Neural crest cell (in vitro differentiated cells): ENCODE results near the gene CDK17. TPM values are rescaled to one million over a fixed set of nuclear protein-coding genes. Genes with fewer than 3 reads are reported as not detected.

ENCODE experiments used
- DNase-seq: peaks from one replicate; pipeline ENCODE4 v3.0.0; 2021; ENCODE audit warnings: low read depth, mixed read lengths, low spot score
- H3K27ac Mint-ChIP-seq: one replicate; pipeline ENCODE4 v1.8.0; 2021; ENCODE audit warnings: mild to moderate bottlenecking, mixed read lengths; ENCODE audit not compliant: unreplicated experiment
- H3K27me3 Mint-ChIP-seq: 2 replicates; pipeline ENCODE4 v1.8.0; 2021; ENCODE audit warnings: low read depth, mild to moderate bottlenecking, mixed read lengths
- H3K36me3 Mint-ChIP-seq: 2 replicates; pipeline ENCODE4 v1.8.0; 2021; ENCODE audit warnings: low read depth, mild to moderate bottlenecking, mixed read lengths
- H3K4me1 Mint-ChIP-seq: 2 replicates; pipeline ENCODE4 v1.8.0; 2021; ENCODE audit warnings: mixed read lengths
- H3K4me3 Mint-ChIP-seq: one replicate; pipeline ENCODE4 v1.8.0; 2021; ENCODE audit warnings: mild to moderate bottlenecking, mixed read lengths
- H3K9me3 Mint-ChIP-seq: 2 replicates; pipeline ENCODE4 v1.8.0; 2021; ENCODE audit warnings: mixed read lengths
- long read RNA-seq: library from polyadenylated mRNA; unstranded; transcript quantifications from one replicate; pipeline ENCODE4 v2.0.0, GENCODE V29; 2020
- total RNA-seq: library from RNA; stranded (reverse); gene quantifications from 2 replicates; pipeline ENCODE4 v1.2.1, GENCODE V29; 2021
- TF ChIP-seq, protein P1 (sequence below): fragments of 200-600 bp; sonication (generic); conservative IDR thresholded peaks from 2 replicates; pipeline ENCODE4 v1.5.0; 2021; ENCODE audit warnings: antibody characterized with exemption, mild to moderate bottlenecking

CDK17 gene
- 32.8 and 33.4 TPM in 2 replicates for total RNA-seq
- long read RNA-seq, full-length matches to known transcripts: 2 of 10 reads
- long read RNA-seq, partial matches to known transcripts: 3 of 10 reads
- long read RNA-seq, other reads (novel, unspliced or antisense): 5 of 10 reads

DNA sequence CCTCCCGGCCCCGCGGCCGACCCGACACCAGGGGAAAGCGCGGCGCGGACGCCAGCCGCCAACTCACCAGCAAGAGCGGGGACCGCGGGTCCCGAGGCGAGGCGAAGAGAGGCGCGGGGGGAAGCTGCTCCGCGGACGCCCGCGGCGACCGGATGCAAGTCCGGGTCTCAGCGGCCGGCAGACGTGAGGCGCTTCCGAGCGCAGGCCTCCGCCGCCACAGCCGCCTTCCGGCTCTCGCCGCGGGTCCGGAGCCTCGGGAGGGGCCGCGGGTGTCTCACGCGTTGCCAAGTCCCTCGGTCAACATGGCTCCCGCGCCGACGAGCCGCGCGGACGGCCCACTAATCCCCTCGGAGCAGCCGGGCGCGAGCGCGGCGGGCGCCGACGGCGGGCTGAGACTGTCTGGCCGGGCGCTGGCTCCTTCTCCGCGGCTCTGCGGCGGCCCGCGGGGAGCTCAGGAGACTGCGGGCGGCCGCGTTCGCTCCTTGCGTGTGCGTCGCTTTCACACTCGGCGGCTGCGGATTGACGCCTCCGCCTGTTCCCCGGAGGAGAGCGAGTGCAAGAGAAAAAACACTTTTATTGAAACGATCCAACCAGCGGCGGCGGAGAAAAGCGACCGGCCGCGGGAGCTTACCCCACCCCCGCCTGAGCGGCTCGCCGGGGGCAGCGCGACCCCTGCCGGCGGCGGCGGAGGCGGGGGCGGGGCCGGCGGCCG lies at the start of gene CDK17:
CDK17 (minus strand) TSS at position 521 of the 712 bp plus-strand sequence. CDS start 65,603 bp downstream, outside the sequence.
- H3K4me1 Mint-ChIP-seq: peaks cover 36% of the 10 kb centered on the region
- TF ChIP-seq, protein P1, sequence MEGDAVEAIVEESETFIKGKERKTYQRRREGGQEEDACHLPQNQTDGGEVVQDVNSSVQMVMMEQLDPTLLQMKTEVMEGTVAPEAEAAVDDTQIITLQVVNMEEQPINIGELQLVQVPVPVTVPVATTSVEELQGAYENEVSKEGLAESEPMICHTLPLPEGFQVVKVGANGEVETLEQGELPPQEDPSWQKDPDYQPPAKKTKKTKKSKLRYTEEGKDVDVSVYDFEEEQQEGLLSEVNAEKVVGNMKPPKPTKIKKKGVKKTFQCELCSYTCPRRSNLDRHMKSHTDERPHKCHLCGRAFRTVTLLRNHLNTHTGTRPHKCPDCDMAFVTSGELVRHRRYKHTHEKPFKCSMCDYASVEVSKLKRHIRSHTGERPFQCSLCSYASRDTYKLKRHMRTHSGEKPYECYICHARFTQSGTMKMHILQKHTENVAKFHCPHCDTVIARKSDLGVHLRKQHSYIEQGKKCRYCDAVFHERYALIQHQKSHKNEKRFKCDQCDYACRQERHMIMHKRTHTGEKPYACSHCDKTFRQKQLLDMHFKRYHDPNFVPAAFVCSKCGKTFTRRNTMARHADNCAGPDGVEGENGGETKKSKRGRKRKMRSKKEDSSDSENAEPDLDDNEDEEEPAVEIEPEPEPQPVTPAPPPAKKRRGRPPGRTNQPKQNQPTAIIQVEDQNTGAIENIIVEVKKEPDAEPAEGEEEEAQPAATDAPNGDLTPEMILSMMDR: peak; percentile 62
- DNase-seq: peak; percentile 74
- no peaks in the 10 kb centered on the region for H3K9me3 Mint-ChIP-seq
- peak within 1 kb of the TSS; percentile 88 for H3K4me3 Mint-ChIP-seq
- H3K27ac Mint-ChIP-seq: peak within 1 kb of the TSS; percentile 89
- H3K36me3 Mint-ChIP-seq: no peaks in the 10 kb centered on the region
- H3K27me3 Mint-ChIP-seq: no peaks in the 10 kb centered on the region

DNA sequence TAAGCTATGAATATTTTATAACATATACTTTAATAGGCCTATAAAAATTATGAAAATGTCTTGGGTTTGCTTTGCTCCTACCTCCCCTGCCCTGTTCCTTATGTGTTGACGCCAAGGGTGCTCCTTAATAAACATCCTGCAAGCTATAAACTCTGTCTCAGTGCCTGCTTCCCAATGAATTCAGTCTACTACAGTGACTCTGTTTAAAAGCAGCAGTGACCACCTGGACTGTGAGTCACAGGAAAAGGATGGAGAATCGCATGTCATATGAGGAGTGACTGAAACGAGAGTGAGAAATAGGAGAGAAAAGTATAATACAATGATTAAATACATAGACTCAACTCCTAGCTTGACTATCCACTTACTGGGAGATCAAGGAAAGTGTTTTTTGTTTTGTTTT lies 48.1 kb upstream of the CDK17 start:
- Mint-ChIP-seq H3K27ac (no peak overlapping the region), H3K9me3 (peaks cover 9% of the 10 kb centered on the region), H3K4me1 (peaks cover 6% of the 10 kb centered on the region), H3K4me3 (no peak overlapping the region), H3K36me3 (no peaks in the 10 kb centered on the region), H3K27me3 (no peaks in the 10 kb centered on the region)
- DNase-seq: no peak
- TF ChIP-seq, protein P1: no peak

DNA sequence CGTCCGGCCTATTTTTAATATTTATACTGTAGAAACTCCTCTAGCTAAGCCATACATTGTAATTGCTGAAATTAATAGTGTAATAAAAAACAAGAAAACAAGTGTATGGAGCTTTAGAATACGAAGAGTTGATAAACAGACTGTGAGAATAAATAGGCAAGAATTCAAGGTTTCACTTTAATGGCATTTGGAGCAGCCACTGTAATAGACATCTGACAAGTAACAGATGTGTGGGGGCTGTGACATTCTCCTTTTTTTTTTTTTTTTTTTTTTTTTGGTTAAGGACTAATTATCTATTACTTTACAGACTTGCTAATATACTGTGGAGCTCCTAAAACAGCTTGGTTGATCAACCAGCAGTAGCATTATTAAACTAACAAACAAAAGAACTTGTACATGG lies 47.0 kb upstream of the CDK17 start:
- DNase-seq: no peak
- H3K36me3 Mint-ChIP-seq: no peaks in the 10 kb centered on the region
- H3K4me1 Mint-ChIP-seq: peaks cover 14% of the 10 kb centered on the region
- H3K27me3 Mint-ChIP-seq: no peaks in the 10 kb centered on the region
- TF ChIP-seq, protein P1: no peak
- H3K27ac Mint-ChIP-seq: no peak overlapping the region
- H3K4me3 Mint-ChIP-seq: no peak overlapping the region
- peaks cover 6% of the 10 kb centered on the region for H3K9me3 Mint-ChIP-seq

DNA sequence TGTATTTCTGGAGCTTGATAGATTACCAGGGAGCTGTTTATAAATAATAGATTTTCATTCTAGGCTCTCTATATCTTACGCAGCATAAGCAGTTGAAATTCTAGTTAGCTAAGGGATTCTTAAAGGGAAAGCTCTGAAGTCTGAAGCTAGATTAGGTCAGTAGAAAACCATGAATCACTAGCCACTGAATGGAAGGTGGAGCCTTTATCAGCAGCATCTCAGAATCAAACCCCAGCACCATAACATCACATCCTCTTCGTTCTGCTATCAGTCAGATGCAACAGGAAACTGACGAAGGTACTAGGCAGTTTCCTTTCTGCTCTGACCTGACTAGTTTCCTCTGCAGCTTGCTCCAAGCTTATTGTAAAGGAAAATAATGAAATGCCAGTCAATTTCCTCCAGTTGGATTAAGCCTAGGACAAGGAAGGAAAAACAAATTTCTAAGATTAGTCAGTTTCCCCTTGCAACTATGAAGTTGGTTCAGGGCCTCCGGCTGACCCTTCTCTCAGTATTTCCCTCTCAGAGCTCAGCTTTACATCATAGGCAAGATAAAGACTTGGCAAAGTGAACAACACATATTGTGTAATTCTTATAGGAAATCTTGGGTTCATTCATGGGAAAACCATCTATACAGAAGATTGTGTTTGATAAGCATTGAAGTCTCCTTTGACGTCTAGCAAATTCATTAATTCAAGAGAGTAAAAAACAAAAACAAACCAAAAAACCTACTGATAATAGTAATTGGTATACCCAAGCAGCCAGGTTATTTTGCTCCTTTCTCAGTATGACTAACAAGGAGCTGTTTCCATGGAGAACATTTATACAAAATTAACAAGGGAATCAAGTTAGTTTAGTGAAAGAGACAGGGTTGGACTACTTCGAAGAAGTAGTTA lies 45.7 kb upstream of the CDK17 start:
- H3K27ac Mint-ChIP-seq: no peak overlapping the region
- H3K4me1 Mint-ChIP-seq: peaks cover 14% of the 10 kb centered on the region
- no peaks in the 10 kb centered on the region for H3K36me3 Mint-ChIP-seq
- no peaks in the 10 kb centered on the region for H3K27me3 Mint-ChIP-seq
- no peak for DNase-seq
- TF ChIP-seq, protein P1: no peak
- no peak overlapping the region for H3K4me3 Mint-ChIP-seq
- peaks cover 6% of the 10 kb centered on the region for H3K9me3 Mint-ChIP-seq

DNA sequence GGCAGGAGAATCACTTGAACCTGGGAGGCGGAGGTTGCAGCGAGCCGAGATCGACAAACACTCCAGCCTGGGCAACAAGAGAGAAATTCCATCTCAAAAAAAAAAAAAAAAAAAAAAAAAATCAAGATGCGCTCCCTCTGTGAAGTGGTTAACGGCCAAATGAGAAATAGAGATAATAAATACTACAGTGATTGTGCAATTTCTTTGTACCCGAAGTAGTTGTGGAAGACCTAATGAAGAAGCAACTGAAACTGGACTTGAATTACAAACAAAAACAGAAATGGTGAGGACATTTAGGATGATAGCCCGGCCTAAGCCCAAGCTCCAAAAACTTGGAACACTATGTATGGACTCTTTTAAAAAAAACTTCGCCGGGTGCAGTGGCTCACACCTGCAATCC lies 44.2 kb upstream of the CDK17 start:
- Mint-ChIP-seq H3K9me3 (peaks cover 2% of the 10 kb centered on the region), H3K36me3 (no peaks in the 10 kb centered on the region), H3K27ac (no peak overlapping the region)

More for the DNA sequence above, 44.2 kb upstream of the CDK17 start:
- DNase-seq: no peak
- H3K27me3 Mint-ChIP-seq: no peaks in the 10 kb centered on the region
- TF ChIP-seq, protein P1: no peak
- H3K4me3 Mint-ChIP-seq: no peak overlapping the region
- peaks cover 14% of the 10 kb centered on the region for H3K4me1 Mint-ChIP-seq
